GM21737 (cell line): Measurements from ENCODE around the gene CEL.
"Not testable (repeated sequence)": the region's sequence is repeated elsewhere in the genome, so short reads cannot be mapped to it uniquely, and the experiment has no call there.

Experiments used
- ATAC-seq: cut with Tn5 transposase; IDR thresholded peaks from one replicate; pipeline ENCODE4 v1.9.1; 2021; ENCODE audit warnings: mild to moderate bottlenecking, moderate library complexity; ENCODE audit not compliant: unreplicated experiment

CEL gene

GRCh38 chr9:133081957-133082644 is 20.3 kb downstream of the CEL start:
- ATAC-seq = not testable (repeated sequence)

- not testable (repeated sequence) for ATAC-seq
Observed at GRCh38 chr9:133083688-133084087, 21.9 kb downstream of the CEL start.

- not testable (repeated sequence) for ATAC-seq
Observed at GRCh38 chr9:133086212-133086860, 24.6 kb downstream of the CEL start.

GRCh38 chr9:133086894-133087293 is 25.1 kb downstream of the CEL start:
- ATAC-seq = no peak

- no peak for ATAC-seq
Observed at GRCh38 chr9:133087429-133088145, 25.8 kb downstream of the CEL start.

- no peak for ATAC-seq
Observed at GRCh38 chr9:133088146-133088750, 26.5 kb downstream of the CEL start.

GRCh38 chr9:133088756-133089155 is 27.0 kb downstream of the CEL start:
- no peak for ATAC-seq

GRCh38 chr9:133089271-133089671 is 27.5 kb downstream of the CEL start:
- ATAC-seq = no peak

- no peak for ATAC-seq
Observed at GRCh38 chr9:133090187-133090586, 28.4 kb downstream of the CEL start.

- ATAC-seq = no peak
Observed at GRCh38 chr9:133090752-133091385, 29.1 kb downstream of the CEL start.

GRCh38 chr9:133094351-133094750 is 32.6 kb downstream of the CEL start:
- not testable (repeated sequence) for ATAC-seq

- ATAC-seq = no peak
Observed at GRCh38 chr9:133094842-133095393, 33.1 kb downstream of the CEL start.

- ATAC-seq = no peak
Observed at GRCh38 chr9:133098104-133098754, 36.4 kb downstream of the CEL start.

GRCh38 chr9:133098871-133099270 is 37.1 kb downstream of the CEL start:
- no peak for ATAC-seq

- ATAC-seq = no peak
Observed at GRCh38 chr9:133099726-133100505, 38.1 kb downstream of the CEL start.

GRCh38 chr9:133100506-133101355 is 39.0 kb downstream of the CEL start:
- no peak for ATAC-seq

GRCh38 chr9:133101356-133102189 is 39.8 kb downstream of the CEL start:
- ATAC-seq = no peak
